OCI-LY7 (cell line): Measurements from ENCODE around the gene PGAP1.

Source experiments
- CTCF ChIP-seq: fragments of 200-600 bp; sonication (generic); conservative IDR thresholded peaks from 2 replicates; pipeline ENCODE4 v1.5.1; 2014; ENCODE audit warnings: mild to moderate bottlenecking, antibody characterized with exemption, low read length, moderate library complexity, mixed read lengths
- EZH2phosphoT487 ChIP-seq: fragments of 200-600 bp; sonication (generic); IDR thresholded peaks from 2 replicates; pipeline ENCODE4 v1.6.1; 2018; ENCODE audit warnings: low read depth, borderline replicate concordance, mild to moderate bottlenecking, mixed run types, antibody characterized with exemption, low read length, moderate library complexity, mixed read lengths

GRCh38 chr2:196854629-196855028 lies 71.9 kb downstream of the PGAP1 start:
- TF ChIP-seq CTCF (no peak), EZH2phosphoT487 (no peak)
